HG03095 (cell line): ENCODE data around the gene LTC4S.
A peak's percentile ranks its signal among the peaks of the same experiment; 100 is the strongest.
"Not testable (repeated sequence)": the region's sequence is repeated elsewhere in the genome, so short reads cannot be mapped to it uniquely, and the experiment has no call there.

ENCODE experiments used
- ATAC-seq: cut with Tn5 transposase; IDR thresholded peaks from one replicate; pipeline ENCODE4 v1.9.1; 2021; ENCODE audit warnings: moderate library complexity; ENCODE audit not compliant: unreplicated experiment

The LTC4S gene

DNA sequence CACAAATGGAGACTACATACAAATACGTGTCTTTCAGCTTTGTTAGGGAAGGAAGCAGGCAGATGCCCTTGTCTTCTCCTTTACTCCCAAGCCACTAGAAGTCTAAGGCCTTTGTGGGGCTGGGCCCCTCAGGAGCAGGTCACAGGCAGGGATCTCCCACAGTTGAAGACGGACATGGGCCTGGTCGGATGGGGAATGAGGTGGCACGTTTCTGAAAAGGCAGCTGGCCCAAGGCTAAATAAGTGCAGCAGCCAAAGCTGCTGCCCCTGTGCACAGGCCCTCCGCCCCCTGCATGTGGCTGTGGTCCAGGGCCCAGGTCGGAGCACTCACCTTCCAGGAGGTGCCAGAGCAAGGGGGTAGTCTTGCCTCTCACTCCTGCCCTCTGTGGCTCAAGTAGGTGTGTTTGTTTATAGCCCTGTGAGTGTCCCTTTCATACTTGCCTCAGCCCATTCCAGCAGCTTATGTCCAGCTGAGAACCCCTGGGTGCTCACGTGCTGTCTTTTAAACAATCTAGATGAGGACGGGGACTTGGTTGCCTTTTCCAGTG is 28.7 kb downstream of the LTC4S start:
- ATAC-seq: no peak

DNA sequence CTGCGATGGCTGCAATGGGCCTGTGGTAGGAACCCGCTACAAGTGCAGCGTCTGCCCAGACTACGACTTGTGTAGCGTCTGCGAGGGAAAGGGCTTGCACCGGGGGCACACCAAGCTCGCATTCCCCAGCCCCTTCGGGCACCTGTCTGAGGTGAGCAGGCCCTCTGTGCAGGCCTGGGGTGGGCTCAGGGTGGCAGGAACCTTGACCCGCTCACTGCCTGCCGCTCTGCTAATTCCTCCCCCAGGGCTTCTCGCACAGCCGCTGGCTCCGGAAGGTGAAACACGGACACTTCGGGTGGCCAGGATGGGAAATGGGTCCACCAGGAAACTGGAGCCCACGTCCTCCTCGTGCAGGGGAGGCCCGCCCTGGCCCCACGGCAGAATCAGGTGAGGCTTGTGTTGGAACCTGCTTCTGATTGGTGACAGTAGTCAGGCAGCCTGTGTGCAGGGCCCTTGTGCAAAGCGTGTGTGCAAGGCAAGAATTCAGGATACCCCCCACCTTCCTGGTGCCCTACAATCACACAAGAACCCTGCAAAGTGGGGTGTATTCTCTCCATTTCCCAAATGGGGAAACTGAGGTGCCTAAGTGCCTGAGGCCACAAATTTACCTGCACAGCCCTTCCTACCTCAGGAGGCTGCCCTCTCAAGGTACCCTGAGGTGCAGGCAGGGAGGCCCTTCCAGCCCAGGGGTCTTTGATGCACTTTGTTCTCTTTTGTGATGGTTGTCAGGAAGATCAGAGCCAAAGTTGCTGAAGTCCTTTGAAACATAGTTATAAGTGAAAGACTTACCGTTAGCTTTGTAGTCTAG is 30.4 kb downstream of the LTC4S start:
- no peak for ATAC-seq

- ATAC-seq: no peak
Measured at GRCh38 chr5:179824745-179825112, 30.9 kb downstream of the LTC4S start.

DNA sequence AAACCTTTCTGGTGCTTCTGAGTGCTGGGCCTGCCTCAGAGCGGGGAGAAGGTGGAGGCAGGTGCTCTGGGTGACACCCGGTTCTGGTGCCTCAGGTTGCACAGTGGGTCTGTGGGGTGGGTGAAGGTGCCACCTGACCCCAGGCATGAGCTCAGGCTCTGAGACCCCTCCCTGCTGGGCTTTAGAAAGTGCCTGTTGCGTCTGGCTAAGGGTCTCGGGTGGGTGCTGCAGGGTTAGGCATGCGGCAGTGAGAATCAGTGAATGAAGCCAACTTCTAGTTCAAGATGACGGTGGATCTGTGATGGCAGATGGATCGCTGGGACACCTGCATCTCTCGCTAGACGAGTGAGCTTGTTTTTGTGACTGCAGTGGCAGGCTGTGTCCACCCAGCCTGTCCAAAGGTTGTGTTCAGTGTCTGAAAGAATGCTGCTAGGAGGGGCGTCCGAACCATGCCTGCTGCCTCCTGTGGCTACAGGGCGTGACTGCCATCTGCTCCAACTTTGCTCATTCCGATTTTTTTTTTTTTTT is 31.9 kb downstream of the LTC4S start:
- ATAC-seq: no peak

DNA sequence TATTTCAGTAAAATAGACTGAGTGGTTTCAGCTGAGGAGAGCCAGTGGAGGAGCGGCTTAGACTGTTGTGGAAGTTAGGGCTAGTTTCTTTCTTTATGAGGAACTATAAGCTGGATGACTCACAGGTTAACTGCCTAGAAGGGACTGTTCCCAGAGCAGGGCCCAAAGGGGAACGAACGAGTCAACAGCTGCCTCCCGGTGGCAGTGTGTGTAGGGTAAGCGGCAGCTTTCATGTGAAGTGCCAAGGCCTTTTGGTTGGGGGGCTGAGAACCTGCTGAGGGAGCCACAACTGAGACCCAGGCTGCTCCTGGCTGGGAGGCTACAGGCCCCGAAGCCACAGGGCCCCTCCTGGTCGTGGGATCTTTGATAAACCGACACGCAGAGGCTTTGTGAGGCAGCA is 33.9 kb downstream of the LTC4S start:
- ATAC-seq: no peak

DNA sequence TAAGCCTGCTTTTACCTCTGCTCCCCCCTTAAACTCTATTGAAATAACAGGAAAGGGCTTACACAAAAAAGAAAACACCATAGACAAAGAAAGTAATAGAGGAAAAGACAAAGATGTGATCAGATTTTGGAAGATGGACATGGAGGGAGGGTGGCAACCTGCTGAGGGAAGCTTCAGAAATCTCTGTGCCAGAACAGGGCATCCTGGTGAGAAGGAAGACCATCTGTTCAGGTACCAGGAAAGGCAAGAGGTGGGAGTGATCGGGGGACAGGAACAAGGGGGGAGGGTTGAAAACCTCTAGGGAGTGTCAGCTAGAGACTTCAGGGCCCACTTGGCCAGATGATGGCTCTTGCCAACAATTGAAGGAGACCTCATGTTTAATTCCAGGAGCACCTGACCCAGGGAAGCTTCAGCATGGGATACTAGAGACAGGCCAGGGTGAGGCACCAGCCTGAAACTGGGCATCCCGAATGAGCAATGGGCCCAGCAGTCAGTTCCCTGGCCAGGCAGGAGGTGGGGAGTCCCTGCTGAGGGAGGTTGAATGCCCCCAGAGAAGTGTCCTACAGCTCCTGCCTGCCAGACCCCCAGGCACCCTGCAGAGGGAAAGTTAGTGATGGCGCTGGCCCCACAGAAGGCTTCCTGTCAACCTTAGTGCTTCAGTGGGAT is 35.1 kb downstream of the LTC4S start:
- ATAC-seq: no peak

- no peak for ATAC-seq
Measured at GRCh38 chr5:179829732-179830435, 36.1 kb downstream of the LTC4S start.

GRCh38 chr5:179830818-179831468 is 37.2 kb downstream of the LTC4S start:
- no peak for ATAC-seq

GRCh38 chr5:179832039-179832745 is 38.4 kb downstream of the LTC4S start:
- no peak for ATAC-seq

DNA sequence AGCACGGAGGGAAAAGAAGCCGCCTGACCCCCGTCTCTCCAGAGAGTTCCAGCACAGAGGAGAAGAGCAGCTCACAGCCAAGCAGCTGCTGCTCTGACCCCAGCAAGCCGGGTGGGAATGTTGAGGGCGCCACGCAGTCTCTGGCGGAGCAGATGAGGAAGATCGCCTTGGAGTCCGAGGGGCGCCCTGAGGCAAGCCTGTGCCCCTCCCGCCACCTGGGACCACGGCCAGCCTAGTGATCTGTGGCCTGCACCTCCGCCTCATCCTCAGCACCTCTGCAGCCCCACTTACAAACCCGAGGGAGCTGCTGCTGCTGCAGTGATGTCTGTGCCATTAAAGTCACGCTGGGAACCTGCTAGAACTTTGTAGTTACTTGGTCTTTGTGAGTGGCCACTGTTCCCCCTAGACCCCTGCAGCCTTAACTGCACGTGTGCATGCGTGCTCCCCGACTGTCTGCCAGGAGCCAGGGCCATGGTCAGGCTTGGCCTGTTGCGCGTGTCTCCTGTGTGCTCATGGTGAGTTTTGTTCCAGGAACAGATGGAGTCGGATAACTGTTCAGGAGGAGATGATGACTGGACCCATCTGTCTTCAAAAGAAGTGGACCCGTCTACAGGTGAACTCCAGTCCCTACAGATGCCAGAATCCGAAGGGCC is 39.4 kb downstream of the LTC4S start:
- ATAC-seq: no peak

GRCh38 chr5:179833709-179834070 is 39.9 kb downstream of the LTC4S start:
- ATAC-seq: no peak

DNA sequence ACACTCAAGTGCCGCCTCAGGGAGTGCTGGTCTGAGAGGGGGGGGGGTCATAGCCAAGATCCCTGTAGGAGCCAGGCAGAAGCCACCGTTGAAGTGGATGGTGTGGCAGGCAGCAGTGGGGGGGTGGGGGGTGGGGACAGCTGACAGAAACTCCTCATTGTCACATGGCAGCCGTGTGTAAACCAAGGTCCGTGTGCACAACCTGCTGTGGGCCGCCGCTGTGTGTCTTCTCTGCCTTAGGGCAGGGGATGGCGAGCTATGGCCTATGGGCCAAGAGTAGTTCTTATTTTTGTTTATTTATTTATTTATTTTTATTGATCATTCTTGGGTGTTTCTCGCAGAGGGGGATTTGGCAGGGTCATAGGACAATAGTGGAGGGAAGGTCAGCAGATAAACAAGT is 40.3 kb downstream of the LTC4S start:
- ATAC-seq: no peak

GRCh38 chr5:179834871-179835270 is 41.1 kb downstream of the LTC4S start:
- not testable (repeated sequence) for ATAC-seq

DNA sequence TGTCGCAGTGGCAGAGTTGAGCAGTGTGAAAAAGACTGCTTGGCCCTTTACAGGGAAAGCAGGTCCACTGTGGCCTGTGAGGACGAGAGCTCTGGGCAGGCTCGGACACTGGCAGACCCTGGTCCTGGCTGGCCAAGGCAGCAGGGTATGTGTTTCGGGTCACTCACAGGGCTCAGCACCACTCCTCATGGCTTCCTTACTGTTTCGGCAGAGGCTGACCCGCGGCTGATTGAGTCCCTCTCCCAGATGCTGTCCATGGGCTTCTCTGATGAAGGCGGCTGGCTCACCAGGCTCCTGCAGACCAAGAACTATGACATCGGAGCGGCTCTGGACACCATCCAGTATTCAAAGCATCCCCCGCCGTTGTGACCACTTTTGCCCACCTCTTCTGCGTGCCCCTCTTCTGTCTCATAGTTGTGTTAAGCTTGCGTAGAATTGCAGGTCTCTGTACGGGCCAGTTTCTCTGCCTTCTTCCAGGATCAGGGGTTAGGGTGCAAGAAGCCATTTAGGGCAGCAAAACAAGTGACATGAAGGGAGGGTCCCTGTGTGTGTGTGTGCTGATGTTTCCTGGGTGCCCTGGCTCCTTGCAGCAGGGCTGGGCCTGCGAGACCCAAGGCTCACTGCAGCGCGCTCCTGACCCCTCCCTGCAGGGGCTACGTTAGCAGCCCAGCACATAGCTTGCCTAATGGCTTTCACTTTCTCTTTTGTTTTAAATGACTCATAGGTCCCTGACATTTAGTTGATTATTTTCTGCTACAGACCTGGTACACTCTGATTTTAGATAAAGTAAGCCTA is 42.6 kb downstream of the LTC4S start:
- peak; percentile 47 for ATAC-seq

- ATAC-seq: no peak
Measured at GRCh38 chr5:179837076-179838011, 43.6 kb downstream of the LTC4S start.

GRCh38 chr5:179839328-179840256 is 45.8 kb downstream of the LTC4S start:
- no peak for ATAC-seq

- ATAC-seq: no peak
Measured at GRCh38 chr5:179840321-179840720, 46.5 kb downstream of the LTC4S start.
